ENCODE results near the gene C16orf92. TPM values are rescaled to one million over a fixed set of nuclear protein-coding genes. Genes with fewer than 3 reads are reported as not detected.

C16orf92 gene
- total RNA-seq, 1 donor from 2014 or later = not detected

- DNase-seq (ENCODE audit: extremely low read depth, low read depth, low spot score) = no peak
Observed at GRCh38 chr16:30053376-30054015, 30.5 kb downstream of the C16orf92 start.

DNA sequence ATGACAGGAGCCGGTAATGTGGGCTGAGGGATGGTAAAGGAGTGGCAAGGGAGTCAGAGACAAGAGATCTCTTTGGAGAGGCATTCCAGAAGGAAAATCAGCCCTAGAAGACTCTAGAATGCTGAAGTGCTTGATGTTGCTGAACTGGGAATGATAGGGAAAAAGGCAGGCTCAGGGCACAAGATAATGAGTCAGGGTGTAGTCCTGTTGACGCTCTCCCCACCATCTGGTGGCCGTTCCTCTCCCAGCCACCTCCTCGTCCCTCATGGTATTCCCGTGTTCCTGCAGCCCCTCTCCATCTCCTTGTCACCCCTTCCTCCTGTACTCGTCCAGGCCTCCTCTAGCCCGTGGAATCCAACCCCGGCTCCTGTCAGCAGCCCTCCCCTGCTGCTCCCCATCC lies 31.5 kb downstream of the C16orf92 start:
- no peak for DNase-seq (ENCODE audit: extremely low read depth, low read depth, low spot score)

GRCh38 chr16:30054959-30055553 lies 32.1 kb downstream of the C16orf92 start:
- DNase-seq (ENCODE audit: extremely low read depth, low read depth, low spot score) = no peak

GRCh38 chr16:30060346-30060745 lies 37.3 kb downstream of the C16orf92 start:
- DNase-seq (ENCODE audit: extremely low read depth, low read depth, low spot score) = no peak

- no peak for DNase-seq (ENCODE audit: extremely low read depth, low read depth, low spot score)
Observed at GRCh38 chr16:30060836-30061554, 38.0 kb downstream of the C16orf92 start.

DNA sequence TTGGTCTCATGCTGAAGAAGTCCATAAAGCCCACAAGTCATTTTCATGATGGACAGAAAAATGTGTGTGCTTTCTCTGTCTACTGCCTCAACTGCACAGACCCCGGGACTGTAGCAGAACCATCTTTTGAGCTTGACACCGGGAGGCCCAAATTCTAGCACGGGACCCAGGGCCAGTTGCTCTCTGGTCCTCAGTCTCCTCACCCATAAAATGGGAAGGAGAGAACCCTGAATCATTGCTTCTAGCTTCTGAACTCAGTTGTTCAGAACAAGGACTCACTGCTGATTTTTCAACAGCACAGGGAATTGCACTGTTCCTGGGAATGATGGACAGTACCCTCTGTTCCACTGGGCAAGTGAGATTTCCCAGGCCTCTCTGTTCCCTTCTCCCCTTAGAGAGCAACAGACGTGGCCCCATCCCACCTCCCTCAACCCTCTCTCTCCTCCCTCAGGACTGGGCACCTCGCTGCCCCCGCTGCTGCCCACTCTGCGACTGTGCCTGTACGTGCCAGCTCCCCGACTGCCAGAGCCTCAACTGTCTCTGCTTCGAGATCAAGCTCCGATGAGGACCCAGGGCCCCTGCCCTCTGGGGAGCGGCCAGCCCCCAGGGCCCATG lies 40.4 kb downstream of the C16orf92 start:
- no peak for DNase-seq (ENCODE audit: extremely low read depth, low read depth, low spot score)

DNA sequence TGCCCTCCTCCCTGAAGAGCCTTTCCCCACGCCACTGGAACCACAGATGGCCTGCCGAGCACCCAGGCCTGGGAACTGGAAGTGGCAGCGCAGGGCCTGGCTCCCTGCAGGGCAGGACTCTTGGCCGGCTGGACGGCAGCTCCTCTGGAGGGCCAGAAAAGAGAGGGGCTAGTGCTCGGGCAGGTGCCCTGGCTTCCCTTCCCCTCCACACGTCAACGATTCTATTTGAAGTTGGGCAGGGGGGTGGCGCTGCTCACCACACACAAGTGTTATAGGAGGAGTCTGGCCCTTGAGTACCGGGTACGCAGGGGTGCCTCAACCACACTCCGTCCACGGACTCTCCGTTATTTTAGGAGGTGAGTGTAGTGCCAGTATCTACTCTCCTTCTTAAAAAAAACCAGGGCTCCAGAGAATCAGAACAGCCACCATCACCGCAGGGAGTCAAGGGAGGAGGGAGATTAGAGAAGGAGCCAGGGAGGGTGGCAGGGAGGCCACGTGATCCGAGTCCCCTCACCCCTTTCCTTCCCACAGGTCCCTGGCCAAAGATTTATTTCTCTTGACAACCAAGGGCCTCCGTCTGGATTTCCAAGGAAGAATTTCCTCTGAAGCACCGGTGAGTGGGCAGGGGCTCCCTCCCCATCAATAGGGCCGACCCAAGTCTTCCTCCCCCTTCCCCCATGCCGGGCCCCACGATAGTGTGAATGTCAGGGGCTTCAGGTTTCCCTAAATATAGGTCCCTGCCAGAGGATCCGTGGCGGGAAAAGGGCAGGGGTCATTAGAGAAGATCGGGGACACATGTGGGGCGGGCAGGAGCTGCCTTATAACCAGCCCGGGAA lies 41.1 kb downstream of the C16orf92 start:
- DNase-seq (ENCODE audit: extremely low read depth, low read depth, low spot score) = no peak

GRCh38 chr16:30064729-30065101 lies 41.7 kb downstream of the C16orf92 start:
- DNase-seq (ENCODE audit: extremely low read depth, low read depth, low spot score) = no peak

DNA sequence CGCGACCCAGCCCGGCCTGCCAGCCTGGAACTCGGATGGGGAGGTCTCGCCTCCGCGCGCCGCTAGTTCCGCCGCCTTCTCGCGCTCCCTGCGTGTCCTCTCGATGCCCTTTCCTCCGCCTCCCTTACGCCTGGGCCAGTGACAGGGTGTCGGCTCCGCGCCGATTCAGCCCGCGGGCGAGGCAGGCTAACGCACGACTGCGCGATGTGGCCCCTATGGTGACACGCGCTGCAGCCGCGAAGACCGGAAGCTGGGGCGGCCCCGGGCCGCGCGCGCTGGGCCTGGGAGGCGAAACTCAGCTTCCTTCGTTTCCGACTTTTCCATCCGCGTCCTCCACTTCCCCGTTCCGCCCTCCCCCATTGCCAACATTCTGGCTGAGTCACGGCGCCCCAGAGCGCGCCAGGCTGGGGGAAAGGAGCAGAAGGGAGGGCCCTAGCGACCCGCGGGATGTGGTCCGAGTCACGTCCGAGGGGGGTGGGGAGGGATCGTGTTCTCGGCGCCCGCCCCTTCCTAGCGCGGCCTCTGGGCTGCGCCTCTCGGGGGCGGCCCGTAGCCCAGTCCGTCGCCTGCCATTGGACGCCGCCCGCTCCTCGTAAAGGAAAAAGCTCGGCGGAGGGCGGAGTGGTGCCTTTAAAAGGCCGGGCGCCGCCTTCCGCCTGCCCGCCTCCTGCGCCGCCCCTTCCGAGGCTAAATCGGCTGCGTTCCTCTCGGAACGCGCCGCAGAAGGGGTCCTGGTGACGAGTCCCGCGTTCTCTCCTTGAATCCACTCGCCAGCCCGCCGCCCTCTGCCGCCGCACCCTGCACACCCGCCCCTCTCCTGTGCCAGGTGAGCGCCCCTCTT lies 42.3 kb downstream of the C16orf92 start, which contains the start of gene ALDOA:
Gene ALDOA (plus strand): TSS at position 659 of the 841 bp plus-strand sequence. CDS start 1,138 bp downstream, outside the sequence.
- peak; percentile 79 for DNase-seq (ENCODE audit: extremely low read depth, low read depth, low spot score)

DNA sequence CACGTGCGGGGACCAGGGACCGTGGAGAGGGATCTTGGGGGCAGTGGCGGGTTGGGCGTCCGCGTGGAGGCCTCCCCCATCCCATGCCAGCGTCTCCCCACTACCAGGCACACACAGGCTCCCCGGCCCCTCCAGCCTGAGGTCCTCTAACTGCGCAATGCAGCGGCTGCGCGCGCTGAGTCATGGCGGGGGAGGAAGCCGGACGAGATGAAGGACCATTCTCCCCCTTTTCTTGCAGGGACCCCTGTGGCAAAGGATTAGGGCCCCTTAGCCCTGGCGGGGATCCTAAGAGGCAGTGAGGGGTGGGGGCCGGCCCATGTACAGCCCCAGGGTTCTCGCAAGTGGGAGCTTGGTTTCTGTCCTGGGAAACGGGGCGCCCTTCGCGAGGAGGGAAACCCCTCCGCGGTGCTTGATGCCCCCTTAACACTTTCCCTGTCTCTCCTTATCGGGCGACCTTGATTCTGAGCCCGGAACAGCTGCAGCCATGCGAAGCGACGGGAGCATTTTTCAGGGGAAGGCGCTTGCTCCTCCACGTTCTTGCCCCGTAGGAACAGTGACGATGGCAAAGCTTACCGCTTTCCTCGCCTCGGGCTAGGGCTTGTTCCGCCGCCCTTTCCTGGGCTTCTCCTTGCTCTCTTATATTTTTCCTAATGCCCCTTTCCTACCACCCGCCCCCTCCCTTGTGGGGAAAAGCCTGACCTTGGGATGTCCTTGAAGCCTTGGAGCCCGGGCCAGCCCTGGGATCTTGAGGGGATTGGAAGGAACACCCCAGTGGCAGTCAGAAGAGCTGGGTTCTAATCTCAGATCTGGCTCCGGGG lies 43.2 kb downstream of the C16orf92 start:
- DNase-seq (ENCODE audit: extremely low read depth, low read depth, low spot score) = no peak

DNA sequence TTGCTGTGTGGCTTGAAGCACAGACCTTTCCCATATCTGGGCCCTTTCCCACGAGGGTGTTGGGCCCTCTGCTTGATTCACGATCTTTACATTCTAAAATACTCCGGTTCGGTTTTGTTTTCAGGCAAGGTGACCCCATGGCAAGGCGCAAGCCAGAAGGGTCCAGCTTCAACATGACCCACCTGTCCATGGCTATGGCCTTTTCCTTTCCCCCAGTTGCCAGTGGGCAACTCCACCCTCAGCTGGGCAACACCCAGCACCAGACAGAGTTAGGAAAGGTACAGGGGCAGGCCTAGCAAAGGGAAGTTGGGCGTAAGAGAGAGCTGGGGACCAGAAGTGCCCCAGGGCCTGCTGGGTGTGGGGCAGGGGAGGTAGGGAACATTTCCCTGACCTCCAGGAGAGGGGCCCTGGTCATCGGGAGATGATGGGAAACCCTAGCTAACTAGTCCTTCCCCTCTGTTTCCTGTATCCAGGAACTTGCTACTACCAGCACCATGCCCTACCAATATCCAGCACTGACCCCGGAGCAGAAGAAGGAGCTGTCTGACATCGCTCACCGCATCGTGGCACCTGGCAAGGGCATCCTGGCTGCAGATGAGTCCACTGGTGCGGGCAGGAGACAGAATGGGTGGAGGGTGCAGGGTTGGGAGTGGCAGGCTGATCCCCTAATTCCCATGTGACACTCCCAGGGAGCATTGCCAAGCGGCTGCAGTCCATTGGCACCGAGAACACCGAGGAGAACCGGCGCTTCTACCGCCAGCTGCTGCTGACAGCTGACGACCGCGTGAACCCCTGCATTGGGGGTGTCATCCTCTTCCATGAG lies 44.0 kb downstream of the C16orf92 start:
- no peak for DNase-seq (ENCODE audit: extremely low read depth, low read depth, low spot score)

DNA sequence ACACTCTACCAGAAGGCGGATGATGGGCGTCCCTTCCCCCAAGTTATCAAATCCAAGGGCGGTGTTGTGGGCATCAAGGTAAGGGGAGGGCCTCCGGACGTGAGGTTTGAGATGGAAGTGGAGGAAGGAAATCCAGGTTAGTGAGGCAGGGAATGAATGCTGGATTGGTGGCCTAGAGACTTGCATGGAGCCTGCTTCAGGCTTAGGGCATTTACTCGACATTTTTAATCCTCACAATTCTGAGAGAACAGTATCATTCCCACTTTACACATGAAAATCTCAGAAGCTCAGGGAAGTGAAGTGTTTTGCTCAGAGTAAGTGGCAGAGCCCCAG lies 44.6 kb downstream of the C16orf92 start:
- no peak for DNase-seq (ENCODE audit: extremely low read depth, low read depth, low spot score)

DNA sequence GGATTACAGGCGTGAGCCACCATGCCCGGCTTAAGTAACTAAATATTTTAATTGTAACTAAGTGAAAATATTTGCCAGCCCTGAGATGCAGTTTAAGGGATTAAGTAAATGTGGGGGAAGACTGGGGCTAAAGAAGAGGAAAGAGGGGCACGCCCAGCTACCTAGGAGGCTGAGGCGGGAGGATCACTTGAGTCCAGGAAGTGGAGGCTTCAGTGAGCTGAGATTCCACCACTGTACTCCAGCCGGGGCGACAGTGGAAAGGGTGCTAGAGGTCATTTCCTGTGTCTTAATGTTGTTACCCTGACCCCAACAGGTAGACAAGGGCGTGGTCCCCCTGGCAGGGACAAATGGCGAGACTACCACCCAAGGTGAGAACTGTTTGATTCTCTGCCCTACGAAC lies 45.3 kb downstream of the C16orf92 start:
- no peak for DNase-seq (ENCODE audit: extremely low read depth, low read depth, low spot score)

DNA sequence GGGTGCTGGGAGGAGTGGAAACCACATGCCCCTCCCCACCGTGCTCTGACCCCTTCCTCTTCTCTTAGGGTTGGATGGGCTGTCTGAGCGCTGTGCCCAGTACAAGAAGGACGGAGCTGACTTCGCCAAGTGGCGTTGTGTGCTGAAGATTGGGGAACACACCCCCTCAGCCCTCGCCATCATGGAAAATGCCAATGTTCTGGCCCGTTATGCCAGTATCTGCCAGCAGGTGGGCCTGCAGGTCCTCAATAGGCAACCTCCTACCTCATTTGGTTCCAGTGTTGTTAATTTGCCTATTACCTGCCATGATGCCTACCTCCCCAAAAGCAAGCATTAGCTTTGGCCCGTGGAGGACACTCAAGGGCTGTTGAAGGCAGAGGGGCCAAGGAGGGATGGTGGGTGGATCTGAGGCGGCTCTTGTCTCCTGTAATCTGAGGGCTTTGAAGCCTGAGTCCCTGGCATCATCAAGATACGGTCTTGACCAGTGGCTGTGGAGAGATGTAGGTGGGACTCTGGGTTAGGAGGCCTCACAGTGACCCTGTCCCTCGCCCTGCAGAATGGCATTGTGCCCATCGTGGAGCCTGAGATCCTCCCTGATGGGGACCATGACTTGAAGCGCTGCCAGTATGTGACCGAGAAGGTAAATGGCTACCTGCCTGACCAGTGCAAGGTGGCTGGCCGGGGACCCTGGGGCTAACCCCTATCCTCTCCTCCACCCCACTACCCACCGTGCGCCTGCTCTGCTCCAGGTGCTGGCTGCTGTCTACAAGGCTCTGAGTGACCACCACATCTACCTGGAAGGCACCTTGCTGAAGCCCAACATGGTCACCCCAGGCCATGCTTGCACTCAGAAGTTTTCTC lies 46.0 kb downstream of the C16orf92 start:
- DNase-seq (ENCODE audit: extremely low read depth, low read depth, low spot score) = no peak

GRCh38 chr16:30069611-30070462 lies 46.8 kb downstream of the C16orf92 start:
- no peak for DNase-seq (ENCODE audit: extremely low read depth, low read depth, low spot score)

- no peak for DNase-seq (ENCODE audit: extremely low read depth, low read depth, low spot score)
Observed at GRCh38 chr16:30070490-30070889, 47.5 kb downstream of the C16orf92 start.
